Endothelial cell (in vitro differentiated cells): ENCODE results near the gene ARHGEF40. TPM values are rescaled to one million over a fixed set of nuclear protein-coding genes. Genes with fewer than 3 reads are reported as not detected.

Source experiments
- DNase-seq: peaks from one replicate; pipeline ENCODE4 v3.0.0; 2021; ENCODE audit warnings: low spot score
- H3K27ac Mint-ChIP-seq: one replicate; pipeline ENCODE4 v1.8.0; 2021; ENCODE audit warnings: mixed read lengths, inconsistent platforms; ENCODE audit not compliant: unreplicated experiment
- H3K27me3 Mint-ChIP-seq: one replicate; pipeline ENCODE4 v1.8.0; 2021; ENCODE audit warnings: mild to moderate bottlenecking, moderate library complexity, mixed read lengths, inconsistent platforms; ENCODE audit not compliant: unreplicated experiment
- H3K36me3 Mint-ChIP-seq: one replicate; pipeline ENCODE4 v1.8.0; 2021; ENCODE audit warnings: mild to moderate bottlenecking, low read depth, mixed read lengths, inconsistent platforms; ENCODE audit not compliant: unreplicated experiment
- H3K4me1 Mint-ChIP-seq: one replicate; pipeline ENCODE4 v1.8.0; 2021; ENCODE audit warnings: mild to moderate bottlenecking, mixed read lengths, inconsistent platforms; ENCODE audit not compliant: unreplicated experiment
- H3K4me3 Mint-ChIP-seq: one replicate; pipeline ENCODE4 v1.8.0; 2021; ENCODE audit warnings: mild to moderate bottlenecking, mixed read lengths, inconsistent platforms; ENCODE audit not compliant: unreplicated experiment
- H3K9me3 Mint-ChIP-seq: one replicate; pipeline ENCODE4 v1.8.0; 2021; ENCODE audit warnings: mixed read lengths, inconsistent platforms; ENCODE audit not compliant: unreplicated experiment
- total RNA-seq: library from RNA; stranded (reverse); fragmentation: NEBNext Ultra II Directional; extraction: Animal tissue kit (Norgen Biotek cat#: 25700); gene quantifications from one replicate; pipeline ENCODE4 v1.2.1, GENCODE V29; 2021; ENCODE audit not compliant: unreplicated experiment
- TF ChIP-seq, protein P1 (sequence below): fragments of 200-600 bp; sonication (generic); IDR thresholded peaks from one replicate; pipeline ENCODE4 v1.5.0; 2021; ENCODE audit warnings: antibody characterized with exemption; ENCODE audit not compliant: unreplicated experiment

The ARHGEF40 gene
- total RNA-seq, 1 donor from 2014 or later, result 12.5 TPM

DNA sequence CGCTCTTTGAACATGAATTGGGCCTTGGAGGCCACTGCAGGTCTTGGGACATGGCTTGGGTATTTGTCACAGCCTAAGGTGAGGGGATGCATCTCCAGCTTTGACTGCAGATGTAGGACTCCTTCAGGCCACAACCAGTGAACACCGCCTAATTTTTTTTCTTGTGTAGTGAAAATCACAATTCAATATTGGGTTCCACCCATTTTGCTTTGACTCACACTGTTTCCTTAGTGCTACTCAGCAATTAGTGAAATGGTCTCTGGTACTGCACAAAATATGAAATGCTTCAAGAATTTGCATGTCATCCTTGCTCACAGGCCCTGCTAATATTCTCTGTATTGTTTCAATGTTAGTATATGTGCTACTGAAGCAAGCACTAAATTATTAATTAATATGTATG, 43.3 kb downstream of the ARHGEF40 start:
- Mint-ChIP-seq H3K27me3 (no peaks in the 10 kb centered on the region), H3K4me1 (no peaks in the 10 kb centered on the region), H3K36me3 (no peaks in the 10 kb centered on the region), H3K27ac (no peak overlapping the region), H3K9me3 (no peaks in the 10 kb centered on the region), H3K4me3 (no peak overlapping the region)
- TF ChIP-seq, protein P1, sequence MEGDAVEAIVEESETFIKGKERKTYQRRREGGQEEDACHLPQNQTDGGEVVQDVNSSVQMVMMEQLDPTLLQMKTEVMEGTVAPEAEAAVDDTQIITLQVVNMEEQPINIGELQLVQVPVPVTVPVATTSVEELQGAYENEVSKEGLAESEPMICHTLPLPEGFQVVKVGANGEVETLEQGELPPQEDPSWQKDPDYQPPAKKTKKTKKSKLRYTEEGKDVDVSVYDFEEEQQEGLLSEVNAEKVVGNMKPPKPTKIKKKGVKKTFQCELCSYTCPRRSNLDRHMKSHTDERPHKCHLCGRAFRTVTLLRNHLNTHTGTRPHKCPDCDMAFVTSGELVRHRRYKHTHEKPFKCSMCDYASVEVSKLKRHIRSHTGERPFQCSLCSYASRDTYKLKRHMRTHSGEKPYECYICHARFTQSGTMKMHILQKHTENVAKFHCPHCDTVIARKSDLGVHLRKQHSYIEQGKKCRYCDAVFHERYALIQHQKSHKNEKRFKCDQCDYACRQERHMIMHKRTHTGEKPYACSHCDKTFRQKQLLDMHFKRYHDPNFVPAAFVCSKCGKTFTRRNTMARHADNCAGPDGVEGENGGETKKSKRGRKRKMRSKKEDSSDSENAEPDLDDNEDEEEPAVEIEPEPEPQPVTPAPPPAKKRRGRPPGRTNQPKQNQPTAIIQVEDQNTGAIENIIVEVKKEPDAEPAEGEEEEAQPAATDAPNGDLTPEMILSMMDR, result no peak
- DNase-seq, result no peak

DNA sequence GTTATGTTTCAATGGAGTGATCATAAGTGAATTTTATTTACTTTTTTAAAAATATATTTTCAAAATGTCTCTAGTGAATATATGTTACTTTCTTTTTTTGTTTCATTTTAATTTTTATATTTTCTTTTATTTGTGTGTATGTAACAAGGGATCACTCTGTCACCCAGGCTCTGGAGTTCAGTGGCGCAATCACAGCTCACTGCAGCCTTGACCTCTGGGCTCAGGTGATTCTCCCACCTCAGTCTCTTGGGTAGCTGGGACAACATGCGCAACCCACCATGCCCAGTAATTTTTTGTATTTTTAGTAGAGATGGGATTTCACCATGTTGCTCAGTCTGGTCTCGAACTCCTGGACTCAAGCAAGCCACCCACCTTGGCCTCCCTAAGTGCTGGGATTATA, 48.8 kb downstream of the ARHGEF40 start:
- Mint-ChIP-seq H3K27me3 (no peaks in the 10 kb centered on the region), H3K4me1 (no peaks in the 10 kb centered on the region), H3K9me3 (no peaks in the 10 kb centered on the region), H3K27ac (no peak overlapping the region), H3K4me3 (no peak overlapping the region), H3K36me3 (no peaks in the 10 kb centered on the region)
- TF ChIP-seq, protein P1, result no peak
- no peak for DNase-seq

- no peak for DNase-seq
- Mint-ChIP-seq H3K27me3 (no peaks in the 10 kb centered on the region), H3K4me3 (no peak overlapping the region), H3K36me3 (no peaks in the 10 kb centered on the region), H3K9me3 (no peaks in the 10 kb centered on the region), H3K4me1 (no peaks in the 10 kb centered on the region), H3K27ac (no peak overlapping the region)
- TF ChIP-seq, protein P1, result no peak
Measured at GRCh38 chr14:21120686-21121085, 50.6 kb downstream of the ARHGEF40 start.

DNA sequence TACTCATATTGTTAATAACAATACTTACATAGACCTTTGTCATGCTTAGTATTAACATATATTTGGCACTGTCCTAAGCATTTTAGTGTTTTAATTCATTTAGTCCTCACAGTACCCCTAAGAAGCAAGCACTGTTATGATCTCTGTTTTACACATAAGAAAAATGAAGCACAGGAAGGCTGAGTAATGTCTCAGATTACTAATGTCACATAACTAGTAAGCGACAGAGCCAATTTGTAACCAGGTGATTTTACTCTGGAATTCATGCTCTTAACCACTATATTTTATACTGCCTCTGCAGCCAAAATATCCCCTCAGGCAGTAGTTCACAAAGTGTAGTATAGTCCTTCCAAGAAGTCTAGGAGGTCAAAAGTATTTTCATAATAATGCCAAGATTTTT, 51.0 kb downstream of the ARHGEF40 start:
- no peak for DNase-seq
- H3K36me3 Mint-ChIP-seq, result no peaks in the 10 kb centered on the region
- no peak overlapping the region for H3K27ac Mint-ChIP-seq

DNA sequence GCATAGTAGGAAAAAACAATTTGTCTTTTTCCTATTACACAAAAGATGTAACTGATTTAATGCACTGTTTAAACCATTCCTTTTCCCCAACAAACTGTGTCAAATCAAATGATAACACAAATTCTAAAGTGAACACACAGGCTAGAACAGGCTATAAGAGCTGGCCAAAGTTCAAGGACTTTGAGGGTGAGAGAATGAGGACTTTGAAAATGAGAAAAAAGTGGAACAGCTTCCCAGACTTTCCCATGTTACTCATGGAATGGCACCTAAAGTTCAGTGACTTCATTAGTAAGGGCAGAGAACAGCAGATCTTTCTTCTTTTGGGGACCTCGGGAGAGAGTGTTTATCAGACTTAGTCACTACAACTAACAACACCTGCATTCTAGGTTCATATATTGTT, 53.3 kb downstream of the ARHGEF40 start:
- Mint-ChIP-seq H3K36me3 (no peaks in the 10 kb centered on the region), H3K4me3 (no peak overlapping the region), H3K9me3 (no peaks in the 10 kb centered on the region), H3K4me1 (no peaks in the 10 kb centered on the region), H3K27ac (no peak overlapping the region), H3K27me3 (no peaks in the 10 kb centered on the region)
- no peak for DNase-seq
- TF ChIP-seq, protein P1, result no peak

More for the DNA sequence above, 51.0 kb downstream of the ARHGEF40 start:
- H3K4me1 Mint-ChIP-seq, result no peaks in the 10 kb centered on the region
- H3K27me3 Mint-ChIP-seq, result no peaks in the 10 kb centered on the region
- TF ChIP-seq, protein P1, result no peak
- H3K9me3 Mint-ChIP-seq, result no peaks in the 10 kb centered on the region
- no peak overlapping the region for H3K4me3 Mint-ChIP-seq
